HL-60 (cell line): ENCODE results near the gene SLC25A26.

Experiments
- GABPA ChIP-seq: IDR thresholded peaks from 2 replicates; pipeline ENCODE4 v1.6.1; 2012; ENCODE audit warnings: low read depth
- POLR2AphosphoS5 ChIP-seq: IDR thresholded peaks from 2 replicates; pipeline ENCODE4 v1.6.1; 2012; ENCODE audit warnings: low read depth
- TF ChIP-seq, protein P1 (sequence below): IDR thresholded peaks from one replicate; pipeline ENCODE4 v1.5.1; 2011; ENCODE audit warnings: low read length, control low read depth, inconsistent platforms; ENCODE audit not compliant: insufficient read depth
- TF ChIP-seq, protein P2 (sequence below): IDR thresholded peaks from 2 replicates; pipeline ENCODE4 v1.6.1; 2012; ENCODE audit warnings: low read depth; ENCODE audit not compliant: insufficient replicate concordance

DNA sequence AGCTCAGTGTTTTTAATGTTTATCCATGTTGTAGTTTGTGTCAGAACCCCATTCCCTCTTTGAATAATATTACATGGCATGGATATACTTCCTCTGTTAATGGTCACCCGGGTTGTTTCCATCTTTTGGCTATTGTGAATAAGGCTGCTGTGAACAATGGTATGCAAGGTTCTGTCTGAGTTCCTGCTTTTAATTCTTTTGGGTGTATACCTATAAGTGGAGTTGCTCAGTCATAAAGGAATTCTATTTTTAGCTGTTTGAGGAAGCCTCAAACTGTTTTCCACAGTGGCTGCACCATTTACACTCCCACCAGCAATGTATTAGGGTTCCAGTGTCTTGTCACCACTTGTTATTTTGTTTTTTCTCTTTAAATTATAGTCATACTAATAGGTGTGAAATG, 99.6 kb downstream of the SLC25A26 start:
- TF ChIP-seq, protein P1, sequence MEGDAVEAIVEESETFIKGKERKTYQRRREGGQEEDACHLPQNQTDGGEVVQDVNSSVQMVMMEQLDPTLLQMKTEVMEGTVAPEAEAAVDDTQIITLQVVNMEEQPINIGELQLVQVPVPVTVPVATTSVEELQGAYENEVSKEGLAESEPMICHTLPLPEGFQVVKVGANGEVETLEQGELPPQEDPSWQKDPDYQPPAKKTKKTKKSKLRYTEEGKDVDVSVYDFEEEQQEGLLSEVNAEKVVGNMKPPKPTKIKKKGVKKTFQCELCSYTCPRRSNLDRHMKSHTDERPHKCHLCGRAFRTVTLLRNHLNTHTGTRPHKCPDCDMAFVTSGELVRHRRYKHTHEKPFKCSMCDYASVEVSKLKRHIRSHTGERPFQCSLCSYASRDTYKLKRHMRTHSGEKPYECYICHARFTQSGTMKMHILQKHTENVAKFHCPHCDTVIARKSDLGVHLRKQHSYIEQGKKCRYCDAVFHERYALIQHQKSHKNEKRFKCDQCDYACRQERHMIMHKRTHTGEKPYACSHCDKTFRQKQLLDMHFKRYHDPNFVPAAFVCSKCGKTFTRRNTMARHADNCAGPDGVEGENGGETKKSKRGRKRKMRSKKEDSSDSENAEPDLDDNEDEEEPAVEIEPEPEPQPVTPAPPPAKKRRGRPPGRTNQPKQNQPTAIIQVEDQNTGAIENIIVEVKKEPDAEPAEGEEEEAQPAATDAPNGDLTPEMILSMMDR, result no peak
- TF ChIP-seq POLR2AphosphoS5 (no peak), GABPA (no peak)
- TF ChIP-seq, protein P2, sequence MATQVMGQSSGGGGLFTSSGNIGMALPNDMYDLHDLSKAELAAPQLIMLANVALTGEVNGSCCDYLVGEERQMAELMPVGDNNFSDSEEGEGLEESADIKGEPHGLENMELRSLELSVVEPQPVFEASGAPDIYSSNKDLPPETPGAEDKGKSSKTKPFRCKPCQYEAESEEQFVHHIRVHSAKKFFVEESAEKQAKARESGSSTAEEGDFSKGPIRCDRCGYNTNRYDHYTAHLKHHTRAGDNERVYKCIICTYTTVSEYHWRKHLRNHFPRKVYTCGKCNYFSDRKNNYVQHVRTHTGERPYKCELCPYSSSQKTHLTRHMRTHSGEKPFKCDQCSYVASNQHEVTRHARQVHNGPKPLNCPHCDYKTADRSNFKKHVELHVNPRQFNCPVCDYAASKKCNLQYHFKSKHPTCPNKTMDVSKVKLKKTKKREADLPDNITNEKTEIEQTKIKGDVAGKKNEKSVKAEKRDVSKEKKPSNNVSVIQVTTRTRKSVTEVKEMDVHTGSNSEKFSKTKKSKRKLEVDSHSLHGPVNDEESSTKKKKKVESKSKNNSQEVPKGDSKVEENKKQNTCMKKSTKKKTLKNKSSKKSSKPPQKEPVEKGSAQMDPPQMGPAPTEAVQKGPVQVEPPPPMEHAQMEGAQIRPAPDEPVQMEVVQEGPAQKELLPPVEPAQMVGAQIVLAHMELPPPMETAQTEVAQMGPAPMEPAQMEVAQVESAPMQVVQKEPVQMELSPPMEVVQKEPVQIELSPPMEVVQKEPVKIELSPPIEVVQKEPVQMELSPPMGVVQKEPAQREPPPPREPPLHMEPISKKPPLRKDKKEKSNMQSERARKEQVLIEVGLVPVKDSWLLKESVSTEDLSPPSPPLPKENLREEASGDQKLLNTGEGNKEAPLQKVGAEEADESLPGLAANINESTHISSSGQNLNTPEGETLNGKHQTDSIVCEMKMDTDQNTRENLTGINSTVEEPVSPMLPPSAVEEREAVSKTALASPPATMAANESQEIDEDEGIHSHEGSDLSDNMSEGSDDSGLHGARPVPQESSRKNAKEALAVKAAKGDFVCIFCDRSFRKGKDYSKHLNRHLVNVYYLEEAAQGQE, result no peak
